ENCODE measurements around the gene TNFRSF1B. TPM values are rescaled to one million over a fixed set of nuclear protein-coding genes. Genes with fewer than 3 reads are reported as not detected.
A peak's percentile ranks its signal among the peaks of the same experiment; 100 is the strongest.

Gene TNFRSF1B
- total RNA-seq, result 100 to 1,000 TPM in 1 of 2 donors, 10 to 100 TPM in 1; 95.4 to 130 TPM

- Mint-ChIP-seq H3K4me1 (ENCODE audit: low read depth) (peaks cover 82% of the 10 kb centered on the region), H3K4me3 (peak within 1 kb of the TSS; percentile 98), H3K27me3 (ENCODE audit: low read depth) (no peaks in the 10 kb centered on the region), H3K27ac (peak within 1 kb of the TSS; percentile 97), H3K36me3 (ENCODE audit: insufficient read depth in 2 of 2) (peaks cover 17 to 22% of the 10 kb centered on the region in 2 donors), H3K9me3 (peaks cover 4% of the 10 kb centered on the region in 2 donors)
- peak; percentile 83 to 88 for DNase-seq
- ATAC-seq (replicated peaks in 1 of 2), result peak; percentile 67 to 74
Observed at GRCh38 chr1:12166834-12167492, at the start of gene TNFRSF1B. Gene TNFRSF1B, plus strand, starts transcription at chr1:12166991. Its CDS starts 101 bp downstream, at chr1:12167092.

- Mint-ChIP-seq H3K4me3 (no peak overlapping the region), H3K9me3 (peaks cover 0 to 3% of the 10 kb centered on the region in 2 donors), H3K4me1 (ENCODE audit: low read depth) (peaks cover 40% of the 10 kb centered on the region), H3K27me3 (ENCODE audit: low read depth) (no peaks in the 10 kb centered on the region), H3K36me3 (ENCODE audit: insufficient read depth in 2 of 2) (peaks cover 8 to 19% of the 10 kb centered on the region in 2 donors), H3K27ac (no peak overlapping the region)
- ATAC-seq (replicated peaks in 1 of 2) (peak in 1 of 2 donors; percentile 25), DNase-seq (no peak)
Observed at GRCh38 chr1:12121212-12122003, 45.4 kb upstream of the TNFRSF1B start.

GRCh38 chr1:12123172-12123571 is 43.6 kb upstream of the TNFRSF1B start:
- ATAC-seq (replicated peaks in 1 of 2), result no peak
- Mint-ChIP-seq H3K4me1 (ENCODE audit: low read depth) (peaks cover 58% of the 10 kb centered on the region), H3K9me3 (peaks cover 0 to 3% of the 10 kb centered on the region in 2 donors), H3K27ac (no peak overlapping the region), H3K4me3 (no peak overlapping the region), H3K27me3 (ENCODE audit: low read depth) (no peaks in the 10 kb centered on the region), H3K36me3 (ENCODE audit: insufficient read depth in 2 of 2) (peaks cover 8 to 19% of the 10 kb centered on the region in 2 donors)
- no peak for DNase-seq

GRCh38 chr1:12124693-12125421 is 41.9 kb upstream of the TNFRSF1B start:
- peak overlapping the region; percentile 5 to 56 for H3K4me3 Mint-ChIP-seq
- ATAC-seq (replicated peaks in 1 of 2), result peak; percentile 16 to 37

GRCh38 chr1:12125422-12126355 is 41.1 kb upstream of the TNFRSF1B start:
- ATAC-seq (replicated peaks in 1 of 2), result no peak
- no peak for DNase-seq
- peak overlapping the region in 1 of 2 donors; percentile 18 for H3K4me3 Mint-ChIP-seq
- H3K4me1 Mint-ChIP-seq (ENCODE audit: low read depth), result peaks cover 60% of the 10 kb centered on the region
- H3K27ac Mint-ChIP-seq, result peak overlapping the region; percentile 15
- H3K36me3 Mint-ChIP-seq (ENCODE audit: insufficient read depth in 2 of 2), result peaks cover 5 to 9% of the 10 kb centered on the region in 2 donors
- H3K27me3 Mint-ChIP-seq (ENCODE audit: low read depth), result no peaks in the 10 kb centered on the region
- no peaks in the 10 kb centered on the region for H3K9me3 Mint-ChIP-seq

More at GRCh38 chr1:12124693-12125421, 41.9 kb upstream of the TNFRSF1B start:
- H3K9me3 Mint-ChIP-seq, result peaks cover 0 to 3% of the 10 kb centered on the region in 2 donors
- peaks cover 8 to 13% of the 10 kb centered on the region in 2 donors for H3K36me3 Mint-ChIP-seq (ENCODE audit: insufficient read depth in 2 of 2)
- peaks cover 66% of the 10 kb centered on the region for H3K4me1 Mint-ChIP-seq (ENCODE audit: low read depth)
- no peaks in the 10 kb centered on the region for H3K27me3 Mint-ChIP-seq (ENCODE audit: low read depth)
- DNase-seq, result peak; percentile 70 to 78
- peak overlapping the region; percentile 82 for H3K27ac Mint-ChIP-seq

GRCh38 chr1:12126781-12127180 is 40.0 kb upstream of the TNFRSF1B start:
- peaks cover 53% of the 10 kb centered on the region for H3K4me1 Mint-ChIP-seq (ENCODE audit: low read depth)
- DNase-seq (no peak), ATAC-seq (replicated peaks in 1 of 2) (peak in 1 of 2 donors; percentile 1)
- peaks cover 2 to 9% of the 10 kb centered on the region in 2 donors for H3K36me3 Mint-ChIP-seq (ENCODE audit: insufficient read depth in 2 of 2)
- peak overlapping the region; percentile 64 to 68 for H3K4me3 Mint-ChIP-seq
- H3K9me3 Mint-ChIP-seq, result no peaks in the 10 kb centered on the region
- no peaks in the 10 kb centered on the region for H3K27me3 Mint-ChIP-seq (ENCODE audit: low read depth)
- H3K27ac Mint-ChIP-seq, result peak overlapping the region; percentile 84

- H3K27ac Mint-ChIP-seq, result peak overlapping the region; percentile 84
- no peaks in the 10 kb centered on the region for H3K9me3 Mint-ChIP-seq
- peak overlapping the region; percentile 64 to 68 for H3K4me3 Mint-ChIP-seq
- peaks cover 58% of the 10 kb centered on the region for H3K4me1 Mint-ChIP-seq (ENCODE audit: low read depth)
- H3K36me3 Mint-ChIP-seq (ENCODE audit: insufficient read depth in 2 of 2), result peaks cover 2 to 9% of the 10 kb centered on the region in 2 donors
- DNase-seq, result peak; percentile 46 to 52
- ATAC-seq (replicated peaks in 1 of 2), result peak; percentile 77 to 89
- H3K27me3 Mint-ChIP-seq (ENCODE audit: low read depth), result no peaks in the 10 kb centered on the region
Observed at GRCh38 chr1:12127206-12127810, 39.5 kb upstream of the TNFRSF1B start.

- DNase-seq, result no peak
- Mint-ChIP-seq H3K9me3 (no peaks in the 10 kb centered on the region), H3K36me3 (ENCODE audit: insufficient read depth in 2 of 2) (peaks cover 2 to 9% of the 10 kb centered on the region in 2 donors), H3K27me3 (ENCODE audit: low read depth) (no peaks in the 10 kb centered on the region), H3K4me1 (ENCODE audit: low read depth) (peaks cover 66% of the 10 kb centered on the region), H3K4me3 (peak overlapping the region; percentile 64 to 68), H3K27ac (peak overlapping the region; percentile 11)
- no peak for ATAC-seq (replicated peaks in 1 of 2)
Observed at GRCh38 chr1:12128120-12128519, 38.7 kb upstream of the TNFRSF1B start.

- no peaks in the 10 kb centered on the region for H3K9me3 Mint-ChIP-seq
- peaks cover 74% of the 10 kb centered on the region for H3K4me1 Mint-ChIP-seq (ENCODE audit: low read depth)
- no peak for DNase-seq
- peaks cover 2 to 7% of the 10 kb centered on the region in 2 donors for H3K36me3 Mint-ChIP-seq (ENCODE audit: insufficient read depth in 2 of 2)
- no peaks in the 10 kb centered on the region for H3K27me3 Mint-ChIP-seq (ENCODE audit: low read depth)
- H3K4me3 Mint-ChIP-seq, result peak overlapping the region in 1 of 2 donors; percentile 1
- no peak for ATAC-seq (replicated peaks in 1 of 2)
- peak overlapping the region; percentile 80 for H3K27ac Mint-ChIP-seq
Observed at GRCh38 chr1:12129624-12130023, 37.2 kb upstream of the TNFRSF1B start.

GRCh38 chr1:12130466-12131130 is 36.2 kb upstream of the TNFRSF1B start:
- H3K27me3 Mint-ChIP-seq (ENCODE audit: low read depth), result no peaks in the 10 kb centered on the region
- DNase-seq (no peak), ATAC-seq (replicated peaks in 1 of 2) (no peak)
- H3K4me3 Mint-ChIP-seq, result no peak overlapping the region
- peaks cover 64% of the 10 kb centered on the region for H3K4me1 Mint-ChIP-seq (ENCODE audit: low read depth)
- H3K27ac Mint-ChIP-seq, result no peak overlapping the region
- no peaks in the 10 kb centered on the region for H3K9me3 Mint-ChIP-seq
- peaks cover 0 to 2% of the 10 kb centered on the region in 2 donors for H3K36me3 Mint-ChIP-seq (ENCODE audit: insufficient read depth in 2 of 2)

GRCh38 chr1:12132078-12132477 is 34.7 kb upstream of the TNFRSF1B start:
- no peaks in the 10 kb centered on the region for H3K9me3 Mint-ChIP-seq
- no peak for ATAC-seq (replicated peaks in 1 of 2)
- no peak overlapping the region for H3K4me3 Mint-ChIP-seq

More at GRCh38 chr1:12132078-12132477, 34.7 kb upstream of the TNFRSF1B start:
- H3K4me1 Mint-ChIP-seq (ENCODE audit: low read depth), result peaks cover 49% of the 10 kb centered on the region
- peaks cover 0 to 2% of the 10 kb centered on the region in 2 donors for H3K36me3 Mint-ChIP-seq (ENCODE audit: insufficient read depth in 2 of 2)
- no peak for DNase-seq
- no peak overlapping the region for H3K27ac Mint-ChIP-seq
- no peaks in the 10 kb centered on the region for H3K27me3 Mint-ChIP-seq (ENCODE audit: low read depth)
